A549 (cell line): ENCODE measurements around the gene CD7. TPM values are rescaled to one million over a fixed set of nuclear protein-coding genes. Genes with fewer than 3 reads are reported as not detected.

Experiments used
- ATAC-seq, 2 experiments: fragments of 200-7000 bp in 1 of 2; fragments of >200 bp in 1 of 2; cut with Nextera tagmentation in 1 of 2; cut with Tn5 transposase in 1 of 2; 3 replicates each; pipeline versions ENCODE4 v1.8.0 to v1.9.1; 2018 to 2020; ENCODE audit warnings: mild to moderate bottlenecking in 1 of 2, moderate library complexity in 1 of 2
- CTCF ChIA-PET: fragments of 300-600 bp; sonication (Branson Sonifier 250); formaldehyde crosslinking; extraction: SDS; loops from one replicate; lab custom pipeline; 2021; ENCODE audit warnings: antibody characterized with exemption, inconsistent platforms; lab: Yijun Ruan, JAX
- POLR2A ChIA-PET: fragments of 350-600 bp; formaldehyde crosslinking; extraction: SDS; loops from one replicate; lab custom pipeline; 2021; ENCODE audit warnings: antibody characterized with exemption, inconsistent platforms; lab: Yijun Ruan, JAX
- DNase-seq, 2 experiments: peaks; one replicate each; pipeline versions ENCODE4 v3.0.0 to v3.0.0-alpha.2; 2011 to 2016; ENCODE audit warnings: low read depth in 1 of 2, low spot score in 1 of 2
- FAIRE-seq: peaks from 2 replicates; lab custom pipeline; 2011; peaks lifted over from hg19 to GRCh38; lab: Jason Lieb, UNC
- H3K27ac ChIP-seq, 2 experiments: fragments of >200 bp; sonication (Bioruptor Twin); formaldehyde crosslinking; 3 replicates each; pipeline ENCODE4 v1.5.1; 2016 to 2017
- H3K4me1 ChIP-seq: fragments of >200 bp; sonication (Bioruptor Twin); formaldehyde crosslinking; 3 replicates; pipeline ENCODE4 v1.6.1; 2016
- H3K4me2 ChIP-seq: fragments of >200 bp; sonication (Bioruptor Twin); formaldehyde crosslinking; 3 replicates; pipeline ENCODE4 v1.6.1; 2016
- H3K4me3 ChIP-seq: fragments of >200 bp; sonication (Bioruptor Twin); formaldehyde crosslinking; 3 replicates; pipeline ENCODE4 v1.5.1; 2016
- H3K9me3 ChIP-seq: fragments of >200 bp; sonication (Bioruptor Twin); formaldehyde crosslinking; 3 replicates; pipeline ENCODE4 v1.6.1; 2016
- CHD2 ChIP-seq: fragments of 150-350 bp; IDR thresholded peaks from 2 replicates; pipeline ENCODE4 v1.6.1; 2014; ENCODE audit warnings: low read length; ENCODE audit not compliant: partially characterized antibody
- EHF ChIP-seq: fragments of 250-450 bp; sonication (Bioruptor Pico); IDR thresholded peaks from 2 replicates; pipeline ENCODE4 v1.5.0; 2020; ENCODE audit warnings: mild to moderate bottlenecking
- EHMT2 ChIP-seq: fragments of 200-600 bp; sonication (generic); IDR thresholded peaks from 2 replicates; pipeline ENCODE4 v1.6.1; 2016; ENCODE audit warnings: antibody characterized with exemption, low read depth, mild to moderate bottlenecking, moderate library complexity
- HDAC2 ChIP-seq: fragments of 200-600 bp; sonication (generic); IDR thresholded peaks from 2 replicates; pipeline ENCODE4 v1.6.1; 2016
- HOXB13 ChIP-seq: fragments of 250-450 bp; sonication (Bioruptor Pico); IDR thresholded peaks from 2 replicates; pipeline ENCODE4 v1.5.0; 2020; ENCODE audit warnings: low read depth, mild to moderate bottlenecking, moderate library complexity
- KDM5A ChIP-seq: fragments of 200-600 bp; sonication (generic); IDR thresholded peaks from 2 replicates; pipeline ENCODE4 v1.6.1; 2016; ENCODE audit warnings: antibody characterized with exemption, mild to moderate bottlenecking
- MAFK ChIP-seq: fragments of 450-650 bp; IDR thresholded peaks from 2 replicates; pipeline ENCODE4 v1.6.1; 2014; ENCODE audit not compliant: partially characterized antibody
- MYC ChIP-seq: IDR thresholded peaks from 2 replicates; pipeline ENCODE4 v1.6.1; 2012; ENCODE audit warnings: mild to moderate bottlenecking, inconsistent platforms, low read length, improper control_type of control experiment, borderline replicate concordance
- NFE2L2 ChIP-seq: fragments of 150-350 bp; conservative IDR thresholded peaks from 2 replicates; pipeline ENCODE4 v1.6.1; 2014; ENCODE audit warnings: low read length
- PHF8 ChIP-seq: fragments of 200-600 bp; sonication (generic); IDR thresholded peaks from 2 replicates; pipeline ENCODE4 v1.6.1; 2016; ENCODE audit warnings: low read depth, mild to moderate bottlenecking, antibody characterized with exemption, moderate library complexity, borderline replicate concordance
- POLR2AphosphoS2 ChIP-seq: conservative IDR thresholded peaks from 2 replicates; pipeline ENCODE4 v1.6.1; 2012; ENCODE audit warnings: low read length, improper control_type of control experiment, inconsistent platforms
- RNF2 ChIP-seq: fragments of 200-600 bp; sonication (generic); IDR thresholded peaks from 2 replicates; pipeline ENCODE4 v1.6.1; 2016; ENCODE audit warnings: low read depth, mild to moderate bottlenecking, antibody characterized with exemption, moderate library complexity, borderline replicate concordance
- SREBF2 ChIP-seq: fragments of 450-650 bp; IDR thresholded peaks from 2 replicates; pipeline ENCODE4 v1.6.1; 2014; ENCODE audit warnings: mild to moderate bottlenecking, moderate library complexity
- ZC3H11A ChIP-seq: fragments of 450-650 bp; IDR thresholded peaks from 2 replicates; pipeline ENCODE4 v1.6.1; 2014; ENCODE audit warnings: antibody characterized with exemption, mild to moderate bottlenecking
- whole genome bisulfite sequencing: methylation state at CpG from one replicate; pipeline ENCODE4 v1.1.6; 2017; ENCODE audit errors: missing lambda C conversion rate; 5-methylcytosine and 5-hydroxymethylcytosine counted together
- polyA plus RNA-seq, 4 experiments: library from polyadenylated mRNA; depleted of rRNA in 3 of 4; stranded (reverse); fragments of >200 nt; fragmentation: RNase III in 1 of 4; extraction: RNeasy Plus Mini Kit Qiagen cat#74134 plus additional on column Dnase treatment in 1 of 4; gene quantifications; 2 replicates in 3 of 4; 3 replicates in 1 of 4; pipeline ENCODE4 v1.2.3, GENCODE V29; 2011 to 2017
- TF ChIP-seq, protein P1 (sequence below): fragments of 450-650 bp; IDR thresholded peaks from 2 replicates; pipeline ENCODE4 v1.6.1; 2014; ENCODE audit warnings: antibody characterized with exemption
- TF ChIP-seq, protein P2 (sequence below): IDR thresholded peaks from 2 replicates; pipeline ENCODE4 v1.6.1; 2012
- TF ChIP-seq, protein P3 (sequence below): fragments of >200 bp; sonication (Bioruptor Twin); formaldehyde crosslinking; IDR thresholded peaks from 3 replicates; pipeline ENCODE4 v1.6.1; 2016

CD7 gene
- polyA plus RNA-seq, 2 of the 4 experiments (the other 2 are of a cell fraction): not detected

DNA sequence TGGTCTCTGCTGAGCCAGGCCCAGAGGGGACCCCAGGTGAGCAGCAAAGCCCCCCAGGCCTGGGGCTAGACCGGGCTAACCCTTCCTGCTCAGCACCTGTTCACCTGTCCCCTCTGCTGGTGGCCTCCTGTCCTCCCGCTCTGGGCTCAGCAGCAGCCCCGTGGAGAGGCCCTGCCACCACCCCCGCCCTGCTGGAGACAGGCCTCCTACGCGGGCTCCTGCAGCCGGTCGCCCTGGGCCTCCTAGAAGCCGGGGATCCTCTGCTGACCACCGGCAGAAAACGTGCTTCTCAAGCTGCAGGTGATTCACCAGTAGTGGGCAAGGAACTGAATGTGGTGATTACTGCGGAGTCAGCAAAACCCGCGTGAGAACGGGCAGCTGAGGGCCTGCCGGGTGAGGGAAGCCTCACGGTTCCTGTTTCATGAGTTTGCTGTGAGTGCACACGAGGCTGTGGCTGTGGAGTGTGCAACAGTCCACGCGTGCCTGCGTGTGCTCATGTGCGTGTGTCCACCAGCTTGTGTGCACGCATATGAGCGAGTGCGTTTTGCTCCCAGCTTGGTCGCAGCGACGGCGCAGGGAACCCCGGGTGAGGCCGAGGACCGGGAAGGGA lies 15.4 kb upstream of the CD7 start:
- ChIA-PET CTCF (interaction anchor here (1.3 to 15.6 kb wide), 6 partner anchors 11 to 93 kb away, joined by 3 to 343 read pairs (median 56); no protein-coding TSS in a partner anchor), POLR2A (interaction anchor here (1.2 kb wide), 1 partner anchor 35 kb away, joined by 3 read pairs; no protein-coding TSS in a partner anchor)
- DNase-seq (peak; percentile 58 to 69), ATAC-seq (peak; percentile 37 to 46), FAIRE-seq (no peak)
- Histone ChIP-seq H3K4me2 (peak overlapping the region; percentile 98), H3K4me1 (peaks cover 55% of the 10 kb centered on the region), H3K9me3 (no peaks in the 10 kb centered on the region), H3K27ac (peak overlapping the region; percentile 89 to 93), H3K4me3 (peak overlapping the region; percentile 66)
- TF ChIP-seq CHD2 (no peak), MAFK (peak; percentile 100), PHF8 (peak; percentile 24; the same call in 1 of the 2 replicates), HDAC2 (no peak), ZC3H11A (no peak), MYC (peak; percentile 50; the same call in 1 of the 2 replicates), HOXB13 (CRISPR knock-in tag) (no peak)
- TF ChIP-seq, protein P1, sequence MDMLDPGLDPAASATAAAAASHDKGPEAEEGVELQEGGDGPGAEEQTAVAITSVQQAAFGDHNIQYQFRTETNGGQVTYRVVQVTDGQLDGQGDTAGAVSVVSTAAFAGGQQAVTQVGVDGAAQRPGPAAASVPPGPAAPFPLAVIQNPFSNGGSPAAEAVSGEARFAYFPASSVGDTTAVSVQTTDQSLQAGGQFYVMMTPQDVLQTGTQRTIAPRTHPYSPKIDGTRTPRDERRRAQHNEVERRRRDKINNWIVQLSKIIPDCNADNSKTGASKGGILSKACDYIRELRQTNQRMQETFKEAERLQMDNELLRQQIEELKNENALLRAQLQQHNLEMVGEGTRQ: no peak
- TF ChIP-seq, protein P2, sequence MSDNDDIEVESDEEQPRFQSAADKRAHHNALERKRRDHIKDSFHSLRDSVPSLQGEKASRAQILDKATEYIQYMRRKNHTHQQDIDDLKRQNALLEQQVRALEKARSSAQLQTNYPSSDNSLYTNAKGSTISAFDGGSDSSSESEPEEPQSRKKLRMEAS: peak; percentile 48; the same call in 1 of the 2 replicates
- TF ChIP-seq, protein P3, sequence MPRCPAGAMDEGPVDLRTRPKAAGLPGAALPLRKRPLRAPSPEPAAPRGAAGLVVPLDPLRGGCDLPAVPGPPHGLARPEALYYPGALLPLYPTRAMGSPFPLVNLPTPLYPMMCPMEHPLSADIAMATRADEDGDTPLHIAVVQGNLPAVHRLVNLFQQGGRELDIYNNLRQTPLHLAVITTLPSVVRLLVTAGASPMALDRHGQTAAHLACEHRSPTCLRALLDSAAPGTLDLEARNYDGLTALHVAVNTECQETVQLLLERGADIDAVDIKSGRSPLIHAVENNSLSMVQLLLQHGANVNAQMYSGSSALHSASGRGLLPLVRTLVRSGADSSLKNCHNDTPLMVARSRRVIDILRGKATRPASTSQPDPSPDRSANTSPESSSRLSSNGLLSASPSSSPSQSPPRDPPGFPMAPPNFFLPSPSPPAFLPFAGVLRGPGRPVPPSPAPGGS: no peak
- 55% methylated on average over 22 of the region's 32 CpGs for WGBS

DNA sequence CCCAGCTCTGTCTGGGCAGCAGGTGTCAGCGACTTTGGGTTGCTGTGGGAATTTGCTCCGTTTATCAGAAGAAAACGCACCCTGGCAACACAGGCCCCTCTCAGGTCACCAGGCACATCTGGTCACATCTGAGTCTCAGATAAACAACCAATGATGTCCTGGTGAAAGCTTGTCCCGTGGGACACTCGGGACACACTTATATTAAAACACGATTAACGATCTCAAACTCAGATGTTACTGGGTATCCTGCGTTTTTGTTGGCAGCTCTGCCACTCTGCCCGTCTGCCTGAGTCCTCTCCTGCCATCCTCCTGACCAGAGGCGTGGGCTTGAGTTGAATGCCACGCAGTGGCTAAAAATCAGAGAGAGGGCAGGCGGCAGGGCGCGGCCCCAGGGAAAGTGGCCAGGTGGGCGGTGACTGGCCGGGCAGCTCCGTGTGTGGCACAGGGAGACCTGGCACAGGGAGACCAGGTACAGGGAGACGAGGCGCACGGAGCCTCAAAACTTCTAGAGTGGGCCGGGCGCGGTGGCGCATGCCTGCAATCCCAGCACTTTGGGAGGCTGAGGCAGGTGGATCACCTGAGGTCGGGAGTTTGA lies 14.0 kb upstream of the CD7 start:
- FAIRE-seq (no peak), ATAC-seq (no peak), DNase-seq (no peak)
- CTCF ChIA-PET: interaction anchor here (1.4 to 15.6 kb wide), 7 partner anchors 9 to 126 kb away, joined by 4 to 343 read pairs (median 52); no protein-coding TSS in a partner anchor
- Histone ChIP-seq H3K27ac (peak overlapping the region in 1 of 2 experiments; percentile 93; a peak in 4 of 6 replicates), H3K4me2 (peak overlapping the region; percentile 98), H3K9me3 (no peaks in the 10 kb centered on the region), H3K4me1 (peaks cover 52% of the 10 kb centered on the region), H3K4me3 (peak overlapping the region; percentile 66; the same call in 1 of the 3 replicates)
- 90% methylated on average over 25 of the region's 25 CpGs for WGBS
- TF ChIP-seq NFE2L2 (no peak), KDM5A (no peak), EHF (no peak), RNF2 (no peak), POLR2AphosphoS2 (no peak), HOXB13 (CRISPR knock-in tag) (no peak), SREBF2 (no peak), EHMT2 (no peak)
- POLR2A ChIA-PET: no interaction called here
